ENCODE results near the gene FLYWCH2. TPM values are rescaled to one million over a fixed set of nuclear protein-coding genes. Genes with fewer than 3 reads are reported as not detected.

The FLYWCH2 gene
- total RNA-seq, 1 donor = 38.7 TPM

GRCh38 chr16:2902337-2903130 lies 19.5 kb downstream of the FLYWCH2 start:
- Histone ChIP-seq H3K4me3 (ENCODE audit: insufficient read depth, low read length) (no peak overlapping the region), H3K4me1 (ENCODE audit: insufficient read depth, low read length) (peaks cover 7% of the 10 kb centered on the region), H3K4me2 (ENCODE audit: insufficient read depth, low read length) (no peak overlapping the region), H4K20me1 (ENCODE audit: insufficient read depth, low read length) (peaks cover 4% of the 10 kb centered on the region), H3K36me3 (ENCODE audit: insufficient read depth, low read length) (peaks cover 7% of the 10 kb centered on the region), H3K79me2 (ENCODE audit: insufficient read depth, low read length) (no peaks in the 10 kb centered on the region), H3K27ac (ENCODE audit: low read depth, low read length) (no peak overlapping the region), H2AFZ (ENCODE audit: low read length) (no peak overlapping the region), H3K9me3 (ENCODE audit: low read depth, low read length) (no peaks in the 10 kb centered on the region), H3K27me3 (ENCODE audit: insufficient read depth, low read length) (no peaks in the 10 kb centered on the region)
- TF ChIP-seq, protein P1, sequence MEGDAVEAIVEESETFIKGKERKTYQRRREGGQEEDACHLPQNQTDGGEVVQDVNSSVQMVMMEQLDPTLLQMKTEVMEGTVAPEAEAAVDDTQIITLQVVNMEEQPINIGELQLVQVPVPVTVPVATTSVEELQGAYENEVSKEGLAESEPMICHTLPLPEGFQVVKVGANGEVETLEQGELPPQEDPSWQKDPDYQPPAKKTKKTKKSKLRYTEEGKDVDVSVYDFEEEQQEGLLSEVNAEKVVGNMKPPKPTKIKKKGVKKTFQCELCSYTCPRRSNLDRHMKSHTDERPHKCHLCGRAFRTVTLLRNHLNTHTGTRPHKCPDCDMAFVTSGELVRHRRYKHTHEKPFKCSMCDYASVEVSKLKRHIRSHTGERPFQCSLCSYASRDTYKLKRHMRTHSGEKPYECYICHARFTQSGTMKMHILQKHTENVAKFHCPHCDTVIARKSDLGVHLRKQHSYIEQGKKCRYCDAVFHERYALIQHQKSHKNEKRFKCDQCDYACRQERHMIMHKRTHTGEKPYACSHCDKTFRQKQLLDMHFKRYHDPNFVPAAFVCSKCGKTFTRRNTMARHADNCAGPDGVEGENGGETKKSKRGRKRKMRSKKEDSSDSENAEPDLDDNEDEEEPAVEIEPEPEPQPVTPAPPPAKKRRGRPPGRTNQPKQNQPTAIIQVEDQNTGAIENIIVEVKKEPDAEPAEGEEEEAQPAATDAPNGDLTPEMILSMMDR (IDR thresholded peaks at IDR 0.05; ENCODE audit: extremely low read depth, low read depth, low read length) = no peak
- no peak for DNase-seq (ENCODE audit: insufficient read length, low spot score, missing footprints)

- H3K79me2 ChIP-seq (ENCODE audit: insufficient read depth, low read length) = no peaks in the 10 kb centered on the region
- peak overlapping the region; percentile 98 for H3K4me2 ChIP-seq (ENCODE audit: insufficient read depth, low read length)
- peak; percentile 99 for DNase-seq (ENCODE audit: insufficient read length, low spot score, missing footprints)
Observed at GRCh38 chr16:2904100-2904921, 21.3 kb downstream of the FLYWCH2 start.

DNA sequence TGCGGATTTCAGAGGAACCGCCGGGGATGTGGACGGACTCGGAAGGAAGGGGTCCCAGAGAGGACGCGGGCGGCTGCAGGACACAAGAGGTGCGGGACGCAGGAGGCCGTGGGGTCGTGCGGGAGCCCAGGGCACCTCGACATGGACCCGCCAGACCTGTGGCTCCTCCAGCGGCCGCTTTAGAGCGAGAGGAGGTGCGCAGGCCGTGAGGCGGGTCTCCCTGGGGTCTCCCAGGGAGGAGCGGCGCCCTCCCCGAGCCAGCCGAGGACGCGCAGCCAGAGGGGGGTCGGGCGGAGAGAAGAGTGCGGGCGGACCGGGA lies 21.9 kb downstream of the FLYWCH2 start:
- Histone ChIP-seq H3K27ac (ENCODE audit: low read depth, low read length) (peak overlapping the region; percentile 74), H4K20me1 (ENCODE audit: insufficient read depth, low read length) (no peaks in the 10 kb centered on the region), H3K4me2 (ENCODE audit: insufficient read depth, low read length) (peak overlapping the region; percentile 98), H3K27me3 (ENCODE audit: insufficient read depth, low read length) (no peaks in the 10 kb centered on the region), H3K9me3 (ENCODE audit: low read depth, low read length) (no peaks in the 10 kb centered on the region), H3K4me1 (ENCODE audit: insufficient read depth, low read length) (peaks cover 7% of the 10 kb centered on the region), H3K4me3 (ENCODE audit: insufficient read depth, low read length) (peak overlapping the region; percentile 86), H3K36me3 (ENCODE audit: insufficient read depth, low read length) (no peaks in the 10 kb centered on the region), H3K79me2 (ENCODE audit: insufficient read depth, low read length) (no peaks in the 10 kb centered on the region), H2AFZ (ENCODE audit: low read length) (peak overlapping the region; percentile 84)
- no peak for DNase-seq (ENCODE audit: insufficient read length, low spot score, missing footprints)
- TF ChIP-seq, protein P1 (IDR thresholded peaks at IDR 0.05; ENCODE audit: extremely low read depth, low read depth, low read length) = no peak

More at GRCh38 chr16:2904100-2904921, 21.3 kb downstream of the FLYWCH2 start:
- Histone ChIP-seq H3K27me3 (ENCODE audit: insufficient read depth, low read length) (no peaks in the 10 kb centered on the region), H3K27ac (ENCODE audit: low read depth, low read length) (peak overlapping the region; percentile 74), H3K9me3 (ENCODE audit: low read depth, low read length) (no peaks in the 10 kb centered on the region), H3K4me1 (ENCODE audit: insufficient read depth, low read length) (peaks cover 7% of the 10 kb centered on the region), H3K4me3 (ENCODE audit: insufficient read depth, low read length) (peak overlapping the region; percentile 86), H2AFZ (ENCODE audit: low read length) (peak overlapping the region; percentile 95), H4K20me1 (ENCODE audit: insufficient read depth, low read length) (no peaks in the 10 kb centered on the region), H3K36me3 (ENCODE audit: insufficient read depth, low read length) (peaks cover 2% of the 10 kb centered on the region)
- TF ChIP-seq, protein P1 (IDR thresholded peaks at IDR 0.05; ENCODE audit: extremely low read depth, low read depth, low read length) = peak; percentile 76

Data from osteoblast (primary cell).